HG02759 (cell line): ENCODE data around the gene DNAH9.

ENCODE experiments used
- ATAC-seq: cut with Tn5 transposase; IDR thresholded peaks from one replicate; pipeline ENCODE4 v1.9.1; 2021; ENCODE audit warnings: mild to moderate bottlenecking, moderate library complexity; ENCODE audit not compliant: unreplicated experiment

The DNAH9 gene

DNA sequence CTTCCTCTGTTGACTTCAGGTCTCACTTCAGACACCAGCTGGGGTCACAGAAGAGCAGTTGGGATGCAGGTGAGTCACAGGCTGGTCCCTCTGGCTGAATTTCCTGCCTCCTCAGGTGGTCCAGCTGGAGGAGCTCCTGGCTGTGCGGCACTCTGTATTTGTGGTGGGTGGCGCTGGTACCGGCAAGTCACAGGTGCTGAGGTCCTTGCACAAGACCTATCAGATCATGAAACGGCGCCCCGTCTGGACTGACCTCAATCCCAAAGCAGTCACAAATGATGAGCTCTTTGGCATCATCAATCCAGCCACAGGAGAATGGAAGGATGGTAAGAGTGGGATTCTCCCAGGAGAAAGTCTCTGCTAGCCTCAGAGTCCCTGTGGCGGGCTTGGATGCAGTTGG is 149.2 kb downstream of the DNAH9 start:
- ATAC-seq, result no peak

DNA sequence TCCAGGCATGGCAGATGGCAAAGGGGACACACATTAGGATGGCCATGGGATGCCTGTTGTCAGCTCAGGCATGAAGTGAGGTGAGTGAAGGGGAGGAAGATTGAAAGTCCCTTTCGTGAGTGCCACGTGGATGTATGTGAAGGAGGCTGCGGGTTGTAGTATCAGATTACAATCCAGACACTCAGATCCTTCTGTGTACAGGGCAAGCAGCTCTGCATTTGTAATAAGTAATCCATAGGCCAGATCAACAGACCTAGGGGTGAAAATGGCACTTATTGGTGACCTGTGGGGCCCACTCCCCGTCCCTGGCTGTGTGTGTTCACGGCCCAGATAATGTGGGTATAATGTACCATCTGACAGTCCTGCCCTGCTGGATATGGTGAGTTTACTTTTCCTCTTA is 159.5 kb downstream of the DNAH9 start:
- ATAC-seq, result no peak

DNA sequence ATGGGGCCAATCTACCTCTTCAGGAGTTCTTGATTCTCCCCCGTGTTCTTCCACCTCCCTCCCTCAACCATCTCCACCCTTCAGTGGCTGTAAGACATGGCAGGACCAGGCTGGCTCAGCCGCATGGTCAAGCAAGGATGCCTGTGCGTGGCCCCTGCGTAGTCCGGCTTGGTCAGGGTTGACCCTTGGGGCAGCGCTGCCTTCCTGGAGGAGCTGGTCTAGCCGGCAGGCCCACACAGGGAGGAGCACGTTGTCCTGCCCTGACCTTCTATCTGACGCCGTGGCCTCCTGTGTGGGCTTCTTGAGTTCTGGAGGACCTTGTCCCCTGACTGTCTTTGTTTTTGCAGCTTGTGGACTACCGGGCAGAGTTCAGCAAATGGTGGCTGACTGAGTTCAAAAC is 169.8 kb downstream of the DNAH9 start:
- no peak for ATAC-seq

DNA sequence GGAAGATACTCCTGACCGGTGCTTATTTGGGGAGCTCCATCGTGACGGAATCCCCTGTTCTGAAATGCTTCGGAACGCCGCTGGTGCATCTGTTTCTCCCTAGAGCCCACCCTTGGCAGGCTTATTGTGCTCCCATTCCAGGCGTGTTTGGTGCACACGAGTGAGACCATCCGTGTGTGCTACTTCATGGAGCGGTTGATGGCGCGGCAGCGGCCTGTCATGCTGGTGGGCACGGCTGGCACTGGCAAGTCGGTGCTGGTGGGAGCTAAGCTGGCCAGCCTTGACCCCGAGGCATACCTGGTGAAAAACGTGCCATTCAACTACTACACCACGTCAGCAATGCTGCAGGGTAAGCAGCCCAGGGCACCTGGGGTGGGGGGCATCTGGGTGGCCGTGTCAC is 170.7 kb downstream of the DNAH9 start:
- ATAC-seq, result no peak

- ATAC-seq, result no peak
Observed at GRCh38 chr17:11772031-11772430, 173.8 kb downstream of the DNAH9 start.

DNA sequence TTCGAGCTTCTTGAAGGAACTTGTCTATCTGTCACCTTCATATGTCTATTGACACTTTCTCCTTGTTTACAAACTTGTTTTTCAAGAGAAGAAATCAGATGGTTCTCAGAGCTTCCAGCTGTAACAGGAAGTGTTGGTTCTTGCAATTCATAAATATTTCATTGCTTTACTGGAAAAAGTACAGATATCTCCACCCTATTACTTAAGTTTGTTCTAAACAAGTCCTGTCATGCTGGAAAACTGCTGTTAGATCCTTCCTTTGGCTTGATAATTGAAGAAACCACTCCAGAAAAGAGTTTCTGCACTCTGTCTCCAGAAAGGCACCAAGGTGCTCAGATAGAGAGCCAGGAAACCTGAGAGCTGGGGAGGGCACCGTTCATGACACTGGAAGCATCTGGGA is 181.6 kb downstream of the DNAH9 start:
- ATAC-seq, result no peak

DNA sequence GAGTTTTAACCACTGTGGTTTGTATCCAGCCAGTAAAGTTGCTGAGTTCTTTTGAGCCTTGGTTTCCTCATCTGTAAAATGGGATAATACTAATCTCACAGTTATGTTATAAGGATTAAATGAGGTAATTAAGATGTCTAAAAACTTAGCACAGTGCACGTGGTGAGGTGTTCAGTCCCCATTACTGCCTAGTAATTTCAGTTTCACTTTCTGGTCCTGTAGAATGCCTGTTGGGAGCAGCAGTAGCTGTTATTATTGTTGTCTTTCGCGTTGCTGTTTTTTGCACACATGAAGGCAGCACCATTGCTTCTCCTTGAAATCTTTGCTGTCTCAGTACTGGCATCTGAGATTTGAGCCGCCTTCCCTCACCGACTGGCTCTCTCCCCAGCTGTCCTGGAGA is 182.4 kb downstream of the DNAH9 start:
- ATAC-seq, result no peak

GRCh38 chr17:11786711-11787438 is 188.6 kb downstream of the DNAH9 start:
- no peak for ATAC-seq

- no peak for ATAC-seq
Observed at GRCh38 chr17:11795906-11796305, 197.6 kb downstream of the DNAH9 start.

GRCh38 chr17:11797803-11798202 is 199.5 kb downstream of the DNAH9 start:
- ATAC-seq, result no peak

DNA sequence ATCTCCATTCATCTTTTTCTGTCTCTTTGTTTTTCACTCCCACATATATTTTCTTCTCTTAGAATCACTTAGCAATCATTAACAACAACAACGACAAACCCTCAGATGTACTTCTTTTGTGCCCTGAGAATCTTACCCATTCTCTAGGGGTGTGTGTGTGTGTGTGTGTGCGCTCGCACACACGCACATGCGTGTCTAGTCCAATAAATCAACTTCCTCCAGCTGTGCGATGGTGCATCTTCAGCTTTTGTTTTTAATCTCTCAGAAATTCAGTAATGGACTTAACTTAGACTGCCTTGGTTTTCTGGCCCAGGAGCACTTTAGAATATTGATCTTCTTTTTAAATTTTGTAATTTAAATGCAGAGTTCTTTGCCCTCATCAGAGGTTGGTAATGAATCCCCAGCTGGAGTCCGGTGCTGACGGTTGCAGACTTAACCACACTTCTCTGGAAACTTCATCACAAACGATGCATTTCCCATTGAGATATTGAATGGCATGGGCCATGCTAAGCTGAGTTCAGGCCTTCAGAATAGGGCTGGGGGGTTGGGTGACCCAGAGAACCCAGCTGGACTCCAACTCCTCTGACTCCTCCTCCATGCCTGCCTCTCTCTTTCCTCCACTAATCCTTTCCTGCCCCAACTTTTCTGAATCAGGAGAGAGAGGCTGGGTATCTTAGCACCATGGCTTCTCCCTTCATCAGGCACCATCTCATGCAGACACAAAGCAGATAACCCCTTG is 205.1 kb downstream of the DNAH9 start:
- ATAC-seq, result no peak

DNA sequence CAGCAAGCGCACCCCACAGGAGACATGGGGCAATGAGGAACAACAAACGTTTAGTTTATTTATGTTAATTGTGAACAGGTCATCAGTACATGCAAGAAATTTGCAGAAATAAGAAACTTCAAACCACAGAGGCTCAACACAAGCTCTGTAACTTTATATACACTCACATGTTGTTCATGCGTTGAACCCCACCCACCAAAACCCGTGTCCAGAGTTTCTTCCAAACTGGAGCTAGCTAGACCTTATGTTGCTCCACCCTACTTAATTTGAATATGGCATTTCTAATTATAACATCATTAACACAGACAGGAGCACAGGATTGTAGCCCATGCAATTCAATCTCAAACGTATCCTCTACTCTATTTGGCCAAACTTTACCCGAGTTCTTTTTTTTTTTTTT is 206.9 kb downstream of the DNAH9 start:
- ATAC-seq, result no peak

- no peak for ATAC-seq
Observed at GRCh38 chr17:11805952-11806351, 207.7 kb downstream of the DNAH9 start.

DNA sequence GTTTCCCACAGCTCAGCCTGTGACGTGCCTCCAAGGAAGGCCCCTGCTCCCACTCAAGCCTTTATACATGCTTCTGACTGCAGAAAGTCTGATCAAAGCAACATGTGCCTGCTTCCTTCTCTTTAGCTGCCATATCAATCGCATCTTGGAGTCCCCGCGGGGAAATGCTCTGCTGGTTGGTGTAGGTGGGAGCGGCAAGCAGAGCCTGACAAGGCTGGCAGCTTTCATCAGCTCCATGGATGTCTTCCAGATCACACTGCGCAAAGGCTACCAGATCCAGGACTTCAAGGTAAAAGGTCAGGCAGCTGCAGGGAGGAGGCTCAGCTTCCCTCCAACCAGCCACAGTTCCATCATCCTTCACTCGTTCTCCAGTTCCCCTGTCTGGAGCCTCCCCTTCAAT is 209.3 kb downstream of the DNAH9 start:
- no peak for ATAC-seq

DNA sequence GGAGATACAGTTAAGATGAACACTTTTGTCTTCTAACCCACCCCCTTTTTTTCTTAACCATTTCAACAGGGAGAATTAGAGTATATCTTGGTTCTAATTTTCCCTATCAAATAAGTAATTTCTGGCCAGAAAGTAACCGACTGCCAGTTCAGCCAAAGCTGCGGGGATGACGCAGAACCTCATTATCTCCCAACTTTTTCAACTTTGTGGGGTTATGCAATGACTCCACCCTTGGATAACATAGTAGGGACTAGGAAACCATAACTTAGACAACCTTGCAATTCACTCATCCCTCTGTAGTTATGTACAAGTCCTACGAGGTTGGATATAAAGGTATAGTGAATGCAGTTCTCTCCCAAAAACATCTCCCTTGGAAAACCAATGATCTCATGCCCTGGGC is 215.0 kb downstream of the DNAH9 start:
- no peak for ATAC-seq

GRCh38 chr17:11813871-11814270 is 215.6 kb downstream of the DNAH9 start:
- ATAC-seq, result no peak

GRCh38 chr17:11814655-11815262 is 216.5 kb downstream of the DNAH9 start:
- ATAC-seq, result no peak

DNA sequence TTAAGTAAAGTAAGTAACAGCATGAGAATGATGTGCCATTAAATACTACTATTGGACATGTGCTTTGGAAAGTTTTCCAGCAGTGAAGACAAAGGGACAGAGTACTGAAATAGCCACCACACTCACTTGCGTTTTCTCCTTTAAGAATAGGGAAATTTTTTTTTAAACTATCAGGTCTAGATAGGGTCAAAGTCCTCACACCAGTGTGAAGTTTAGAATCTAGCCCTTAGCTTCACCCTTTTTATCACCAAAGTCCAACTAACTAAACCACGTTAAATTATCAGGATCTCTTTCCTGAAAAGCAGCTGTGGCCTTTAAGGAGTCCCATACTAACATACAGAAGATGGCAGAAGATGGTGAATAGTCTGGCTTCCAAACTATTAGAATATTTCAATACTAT is 218.1 kb downstream of the DNAH9 start:
- ATAC-seq, result no peak

GRCh38 chr17:11823862-11824261 is 225.6 kb downstream of the DNAH9 start:
- no peak for ATAC-seq

DNA sequence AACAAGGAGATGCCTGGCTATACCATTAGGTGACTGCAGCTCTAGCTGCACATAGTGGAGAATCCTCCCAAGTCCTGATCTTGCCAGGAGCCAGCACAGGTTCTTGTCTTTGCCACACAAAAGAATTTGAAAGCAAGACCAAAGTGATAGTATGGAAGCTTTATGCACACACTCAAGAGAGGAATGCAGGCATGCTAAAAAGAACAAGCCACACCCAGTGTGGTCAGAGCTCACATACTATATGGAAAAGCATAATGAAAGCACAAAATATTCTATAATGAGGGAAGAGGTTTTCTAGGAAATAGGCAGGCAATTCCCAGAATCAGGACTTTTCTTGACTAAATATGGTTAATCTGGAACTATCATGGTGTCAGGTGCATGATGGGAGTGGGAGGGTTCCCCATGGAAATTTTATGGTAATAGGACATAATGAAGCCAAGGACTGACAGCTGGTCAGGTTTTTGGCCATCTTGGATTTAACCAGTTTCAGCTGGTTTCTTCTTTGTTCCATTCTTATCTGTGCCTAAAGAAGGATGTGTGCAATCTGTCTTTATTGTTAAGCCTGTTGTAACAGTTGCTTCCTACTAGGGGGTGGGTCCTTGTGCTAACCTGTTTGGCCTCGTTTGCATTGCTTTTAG is 227.4 kb downstream of the DNAH9 start:
- no peak for ATAC-seq

GRCh38 chr17:11832401-11833137 is 234.3 kb downstream of the DNAH9 start:
- ATAC-seq, result no peak
